Left lung (tissue), 10 donors: ENCODE measurements around the gene STPG2. TPM values are rescaled to one million over a fixed set of nuclear protein-coding genes. Genes with fewer than 3 reads are reported as not detected.

Source experiments
- ATAC-seq: fragments of 200-7000 bp; cut with Tn5 transposase; one replicate; pipeline ENCODE4 v1.9.1; 2020; ENCODE audit warnings: moderate library complexity
- DNase-seq, 4 donors: peaks; one replicate each; pipeline ENCODE4 v3.0.0-alpha.2; 2013 to 2020
- H3K27ac ChIP-seq, 2 donors: fragments of 200-600 bp; sonication (generic) in 1 of 2; one replicate each; pipeline versions ENCODE4 v1.5.0 to v1.8.0; 2020 to 2021
- H3K27me3 ChIP-seq, 2 donors: fragments of 200-600 bp; sonication (generic) in 1 of 2; one replicate each; pipeline versions ENCODE4 v1.5.0 to v1.8.0; 2020 to 2021
- H3K36me3 ChIP-seq, 2 donors: fragments of 200-600 bp; sonication (generic) in 1 of 2; one replicate each; pipeline versions ENCODE4 v1.5.0 to v1.8.0; 2020 to 2021
- H3K4me1 ChIP-seq, 2 donors: fragments of 200-600 bp; one replicate each; pipeline ENCODE4 v1.8.0; 2021
- H3K4me3 ChIP-seq, 2 donors: fragments of 200-600 bp; sonication (generic) in 1 of 2; one replicate each; pipeline versions ENCODE4 v1.5.0 to v1.8.0; 2020 to 2021; ENCODE audit warnings: mild to moderate bottlenecking in 1 of 2
- H3K9me3 ChIP-seq, 2 donors: fragments of 200-600 bp; sonication (generic) in 1 of 2; one replicate each; pipeline versions ENCODE4 v1.5.0 to v1.8.0; 2020 to 2021
- intact Hi-C, 2 donors: fragments of 100-400 bp; cut with DNase I; formaldehyde crosslinking; loops; one replicate each; pipeline versions ENCODE4 v1.11.2 to v1.14.2; 2022
- polyA plus RNA-seq, 6 donors: library from polyadenylated mRNA; unstranded; fragments of 120-200 nt; gene quantifications; one replicate each; pipeline ENCODE4 v1.2.1, GENCODE V29; 2013; ENCODE audit not compliant: insufficient read length in 6 of 6
- total RNA-seq, 2 donors: library from RNA; stranded (reverse); fragmentation: NEBNext Ultra II Directional; extraction: Animal tissue kit (Norgen Biotek cat#: 25700); gene quantifications; one replicate each; pipeline ENCODE4 v1.2.1, GENCODE V29; 2021
- TF ChIP-seq, protein P1 (sequence below), 2 donors: fragments of 200-600 bp; sonication (generic) in 1 of 2; IDR thresholded peaks; one replicate each; pipeline versions ENCODE4 v1.5.0 to v1.8.0; 2021; ENCODE audit warnings: antibody characterized with exemption in 2 of 2
- donor health status: DM: no; HTN: yes; CAD: no.
- donor health status: DM: no; HTN: no; CAD: no.

The STPG2 gene
- total and polyA plus RNA-seq, 8 donors: 0.13 to 0.76 (median 0.30) TPM

GRCh38 chr4:97662133-97662532, 481.1 kb downstream of the STPG2 start:
- TF ChIP-seq, protein P1, sequence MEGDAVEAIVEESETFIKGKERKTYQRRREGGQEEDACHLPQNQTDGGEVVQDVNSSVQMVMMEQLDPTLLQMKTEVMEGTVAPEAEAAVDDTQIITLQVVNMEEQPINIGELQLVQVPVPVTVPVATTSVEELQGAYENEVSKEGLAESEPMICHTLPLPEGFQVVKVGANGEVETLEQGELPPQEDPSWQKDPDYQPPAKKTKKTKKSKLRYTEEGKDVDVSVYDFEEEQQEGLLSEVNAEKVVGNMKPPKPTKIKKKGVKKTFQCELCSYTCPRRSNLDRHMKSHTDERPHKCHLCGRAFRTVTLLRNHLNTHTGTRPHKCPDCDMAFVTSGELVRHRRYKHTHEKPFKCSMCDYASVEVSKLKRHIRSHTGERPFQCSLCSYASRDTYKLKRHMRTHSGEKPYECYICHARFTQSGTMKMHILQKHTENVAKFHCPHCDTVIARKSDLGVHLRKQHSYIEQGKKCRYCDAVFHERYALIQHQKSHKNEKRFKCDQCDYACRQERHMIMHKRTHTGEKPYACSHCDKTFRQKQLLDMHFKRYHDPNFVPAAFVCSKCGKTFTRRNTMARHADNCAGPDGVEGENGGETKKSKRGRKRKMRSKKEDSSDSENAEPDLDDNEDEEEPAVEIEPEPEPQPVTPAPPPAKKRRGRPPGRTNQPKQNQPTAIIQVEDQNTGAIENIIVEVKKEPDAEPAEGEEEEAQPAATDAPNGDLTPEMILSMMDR (IDR thresholded peaks at IDR 0.05): no peak
- no peak overlapping the region for H3K27ac ChIP-seq
- H3K4me3 ChIP-seq: no peak overlapping the region
- H3K9me3 ChIP-seq: peaks cover 0 to 15% of the 10 kb centered on the region in 2 donors
- intact Hi-C loops: no loop called here
- no peak for ATAC-seq
- no peaks in the 10 kb centered on the region for H3K27me3 ChIP-seq
- no peaks in the 10 kb centered on the region for H3K4me1 ChIP-seq
- DNase-seq: no peak
- no peaks in the 10 kb centered on the region for H3K36me3 ChIP-seq

DNA sequence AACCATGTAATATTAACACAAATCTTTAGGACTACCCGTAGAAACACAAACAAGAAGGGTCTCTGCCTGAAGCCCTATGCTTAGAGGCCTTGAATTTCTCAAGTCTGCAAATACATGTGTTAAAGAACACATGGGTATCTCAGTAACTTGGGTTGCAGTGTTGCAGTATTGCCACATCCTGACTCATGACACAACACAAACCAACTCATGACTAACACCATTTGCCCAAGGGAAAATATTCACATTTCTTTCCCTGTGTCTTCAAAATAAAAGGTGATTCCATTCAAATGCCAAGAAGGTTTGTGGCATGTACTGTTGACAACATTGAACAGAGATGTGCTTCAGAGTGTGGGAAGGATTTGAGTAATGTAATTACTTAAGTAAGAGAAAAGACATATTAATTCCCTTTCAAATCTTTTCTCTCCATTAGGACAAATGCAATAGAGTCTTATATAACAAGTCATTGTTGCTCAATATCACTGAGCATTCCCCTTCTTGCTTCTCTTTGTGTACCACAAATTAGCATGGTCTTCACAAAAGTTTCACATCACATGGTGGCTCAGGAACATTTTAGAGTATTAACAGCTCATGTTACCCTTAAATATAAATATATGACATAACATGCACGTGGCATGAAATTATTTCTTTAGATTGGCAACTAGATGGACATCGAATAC, 487.1 kb downstream of the STPG2 start:
- TF ChIP-seq, protein P1 (IDR thresholded peaks at IDR 0.05): no peak
- DNase-seq: no peak
- H3K4me3 ChIP-seq: no peak overlapping the region
- no peaks in the 10 kb centered on the region for H3K36me3 ChIP-seq
- H3K4me1 ChIP-seq: no peaks in the 10 kb centered on the region
- H3K9me3 ChIP-seq: peaks cover 0 to 2% of the 10 kb centered on the region in 2 donors
- H3K27me3 ChIP-seq: no peaks in the 10 kb centered on the region
- no peak overlapping the region for H3K27ac ChIP-seq
- intact Hi-C loops: no loop called here
- no peak for ATAC-seq

GRCh38 chr4:97653701-97654100, 489.6 kb downstream of the STPG2 start:
- ATAC-seq (no peak), DNase-seq (no peak)
- Histone ChIP-seq H3K4me3 (no peak overlapping the region), H3K36me3 (no peaks in the 10 kb centered on the region), H3K9me3 (peaks cover 0 to 2% of the 10 kb centered on the region in 2 donors), H3K27ac (no peak overlapping the region), H3K27me3 (no peaks in the 10 kb centered on the region), H3K4me1 (no peaks in the 10 kb centered on the region)
- TF ChIP-seq, protein P1 (IDR thresholded peaks at IDR 0.05): no peak
- intact Hi-C loops: no loop called here

DNA sequence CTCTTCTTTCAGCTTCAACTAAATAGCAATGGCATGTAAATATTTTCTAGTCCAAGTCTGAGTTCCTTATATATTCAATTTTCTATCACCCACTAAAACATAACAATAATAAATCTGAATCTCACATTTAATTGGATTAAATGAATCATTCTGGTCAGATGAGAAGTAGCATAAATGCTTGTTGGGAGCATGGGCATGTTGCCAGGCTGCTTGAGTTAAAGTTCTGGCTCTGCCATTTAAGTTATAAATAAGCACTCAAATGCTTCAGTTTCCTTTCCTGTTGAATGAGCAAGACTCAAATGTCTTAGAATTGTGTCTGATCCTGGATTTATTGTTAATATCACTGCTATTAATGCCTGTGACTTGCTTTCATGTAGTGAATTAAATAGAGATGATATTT, 496.3 kb downstream of the STPG2 start:
- Histone ChIP-seq H3K9me3 (no peaks in the 10 kb centered on the region), H3K27me3 (no peaks in the 10 kb centered on the region), H3K27ac (no peak overlapping the region), H3K4me3 (no peak overlapping the region), H3K36me3 (no peaks in the 10 kb centered on the region), H3K4me1 (no peaks in the 10 kb centered on the region)
- peak in 1 of 4 donors; percentile 30 for DNase-seq
- intact Hi-C loops: no loop called here
- TF ChIP-seq, protein P1 (IDR thresholded peaks at IDR 0.05): no peak
- no peak for ATAC-seq

GRCh38 chr4:97645071-97645821, 498.0 kb downstream of the STPG2 start:
- Histone ChIP-seq H3K27ac (no peak overlapping the region), H3K4me3 (no peak overlapping the region), H3K4me1 (no peaks in the 10 kb centered on the region), H3K27me3 (no peaks in the 10 kb centered on the region), H3K36me3 (no peaks in the 10 kb centered on the region), H3K9me3 (no peaks in the 10 kb centered on the region)
- intact Hi-C loops: no loop called here
- TF ChIP-seq, protein P1 (IDR thresholded peaks at IDR 0.05): no peak
- ATAC-seq (no peak), DNase-seq (peak in 1 of 4 donors; percentile 10)
